K562 (cell line): Measurements from ENCODE around the gene QPRT. TPM values are rescaled to one million over a fixed set of nuclear protein-coding genes. Genes with fewer than 3 reads are reported as not detected.
A peak's percentile ranks its signal among the peaks of the same experiment; 100 is the strongest.

Experiments
- BHLHE40 ChIP-seq: IDR thresholded peaks from 2 replicates; pipeline ENCODE4 v1.6.1; 2011; ENCODE audit warnings: low read length, improper control_type of control experiment
- NFIC ChIP-seq: fragments of 450-650 bp; IDR thresholded peaks from 2 replicates; pipeline ENCODE4 v1.6.1; 2017; ENCODE audit warnings: mild to moderate bottlenecking, inconsistent platforms
- POLR2AphosphoS2 ChIP-seq: IDR thresholded peaks from 2 replicates; pipeline ENCODE4 v1.6.1; 2012; ENCODE audit warnings: low read length, improper control_type of control experiment
- POLR2G ChIP-seq: fragments of 200-400 bp; formaldehyde crosslinking; IDR thresholded peaks from 2 replicates; pipeline ENCODE4 v1.6.1; 2017; ENCODE audit warnings: low read depth, mild to moderate bottlenecking, antibody characterized with exemption, low read length, moderate library complexity
- RB1 ChIP-seq: fragments of 450-650 bp; IDR thresholded peaks from 2 replicates; pipeline ENCODE4 v1.6.1; 2017; ENCODE audit warnings: low read depth, mild to moderate bottlenecking
- UBTF ChIP-seq, 2 experiments: IDR thresholded peaks; 2 replicates each; pipeline ENCODE4 v1.6.1; 2012; ENCODE audit warnings: improper control_type of control experiment in 2 of 2, low read depth in 2 of 2, low read length in 2 of 2, borderline replicate concordance in 1 of 2
- ZNF318 ChIP-seq, 2 experiments: fragments of 450-650 bp; IDR thresholded peaks; 2 replicates each; pipeline ENCODE4 v1.6.1; 2016; ENCODE audit warnings: mild to moderate bottlenecking in 2 of 2, borderline replicate concordance in 1 of 2, low read depth in 1 of 2, moderate library complexity in 1 of 2
- polyA plus RNA-seq, 8 experiments: library from polyadenylated mRNA; depleted of rRNA in 4 of 8; stranded (reverse) in 5 of 8; unstranded in 3 of 8; fragments of >200 nt; fragmentation: Nextera tagmentation in 2 of 8; fragmentation: Illumina TruSeq in 1 of 8; extraction: Ambion mirVana in 2 of 8; extraction: Trizol in 1 of 8; gene quantifications; 2 replicates each; pipeline versions ENCODE4 v1.2.1 to v1.2.3, GENCODE V29; 2011 to 2014; ENCODE audit warnings: inconsistent platforms in 1 of 8, missing spikeins in 1 of 8
- total RNA-seq, 7 experiments: library from RNA; depleted of rRNA in 6 of 7; stranded (reverse); fragments of >200 nt in 6 of 7; fragmentation: Illumina TruSeq in 2 of 7; extraction: Trizol in 2 of 7; gene quantifications; 2 replicates each; pipeline versions ENCODE4 v1.2.1 to v1.2.3, GENCODE V29; 2011 to 2021; ENCODE audit warnings: low replicate concordance in 1 of 7
- TF ChIP-seq, protein P1 (sequence below): sonication (generic); formaldehyde crosslinking; IDR thresholded peaks from 2 replicates; pipeline ENCODE4 v1.9.0; 2022; ENCODE audit warnings: mild to moderate bottlenecking, missing genetic modification reagents
- TF ChIP-seq, protein P2 (sequence below): fragments of 450-650 bp; IDR thresholded peaks from 2 replicates; pipeline ENCODE4 v1.6.1; 2017; ENCODE audit warnings: antibody characterized with exemption, mild to moderate bottlenecking

Gene QPRT
- total and polyA plus RNA-seq, 9 of the 15 experiments (the other 6 are each of a cell fraction or from before 2014, with no cell fraction given) = 7.7 to 112 (median 64.1) TPM

DNA sequence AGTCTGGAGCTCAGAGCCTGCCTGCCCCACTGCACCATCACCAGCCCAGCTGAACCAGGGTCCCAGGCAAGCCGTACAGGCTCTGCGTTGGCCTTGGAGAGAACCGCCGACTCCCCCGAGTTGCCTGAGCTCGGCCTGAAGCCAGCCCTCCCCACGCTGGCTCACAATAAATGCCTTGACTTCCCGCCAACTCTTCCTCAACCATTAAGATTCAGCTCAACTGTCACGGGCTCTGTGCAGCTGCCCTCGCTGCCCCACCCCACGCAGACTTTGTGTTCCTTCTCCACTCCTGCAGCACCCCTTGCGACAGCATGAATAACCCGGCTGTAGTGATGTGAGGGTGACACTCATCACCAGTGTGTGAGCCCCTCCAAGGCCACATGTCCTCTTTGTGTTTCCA, 4.8 kb upstream of the QPRT start (continued):
- no peak for TF ChIP-seq ZNF318 (IDR thresholded peaks at IDR 0.05; ENCODE audit: borderline replicate concordance in 1 of 2, low read depth in 1 of 2)
- peak; percentile 30; the same call in 1 of the 2 replicates for TF ChIP-seq BHLHE40
- peak in 1 of 2 experiments; percentile 51; a peak in 1 of 4 replicates for TF ChIP-seq UBTF (IDR thresholded peaks at IDR 0.05; ENCODE audit: borderline replicate concordance in 1 of 2, low read depth in 2 of 2, low read length in 2 of 2)
- TF ChIP-seq RB1 = 0 out of 2 replicates have a peak, but pooled peaks have one; percentile 21
- TF ChIP-seq, protein P1, sequence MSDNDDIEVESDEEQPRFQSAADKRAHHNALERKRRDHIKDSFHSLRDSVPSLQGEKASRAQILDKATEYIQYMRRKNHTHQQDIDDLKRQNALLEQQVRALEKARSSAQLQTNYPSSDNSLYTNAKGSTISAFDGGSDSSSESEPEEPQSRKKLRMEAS (CRISPR knock-in tag) = 0 out of 2 replicates have a peak, but pooled peaks have one; percentile 12
- no peak for TF ChIP-seq POLR2AphosphoS2
- TF ChIP-seq, protein P2, sequence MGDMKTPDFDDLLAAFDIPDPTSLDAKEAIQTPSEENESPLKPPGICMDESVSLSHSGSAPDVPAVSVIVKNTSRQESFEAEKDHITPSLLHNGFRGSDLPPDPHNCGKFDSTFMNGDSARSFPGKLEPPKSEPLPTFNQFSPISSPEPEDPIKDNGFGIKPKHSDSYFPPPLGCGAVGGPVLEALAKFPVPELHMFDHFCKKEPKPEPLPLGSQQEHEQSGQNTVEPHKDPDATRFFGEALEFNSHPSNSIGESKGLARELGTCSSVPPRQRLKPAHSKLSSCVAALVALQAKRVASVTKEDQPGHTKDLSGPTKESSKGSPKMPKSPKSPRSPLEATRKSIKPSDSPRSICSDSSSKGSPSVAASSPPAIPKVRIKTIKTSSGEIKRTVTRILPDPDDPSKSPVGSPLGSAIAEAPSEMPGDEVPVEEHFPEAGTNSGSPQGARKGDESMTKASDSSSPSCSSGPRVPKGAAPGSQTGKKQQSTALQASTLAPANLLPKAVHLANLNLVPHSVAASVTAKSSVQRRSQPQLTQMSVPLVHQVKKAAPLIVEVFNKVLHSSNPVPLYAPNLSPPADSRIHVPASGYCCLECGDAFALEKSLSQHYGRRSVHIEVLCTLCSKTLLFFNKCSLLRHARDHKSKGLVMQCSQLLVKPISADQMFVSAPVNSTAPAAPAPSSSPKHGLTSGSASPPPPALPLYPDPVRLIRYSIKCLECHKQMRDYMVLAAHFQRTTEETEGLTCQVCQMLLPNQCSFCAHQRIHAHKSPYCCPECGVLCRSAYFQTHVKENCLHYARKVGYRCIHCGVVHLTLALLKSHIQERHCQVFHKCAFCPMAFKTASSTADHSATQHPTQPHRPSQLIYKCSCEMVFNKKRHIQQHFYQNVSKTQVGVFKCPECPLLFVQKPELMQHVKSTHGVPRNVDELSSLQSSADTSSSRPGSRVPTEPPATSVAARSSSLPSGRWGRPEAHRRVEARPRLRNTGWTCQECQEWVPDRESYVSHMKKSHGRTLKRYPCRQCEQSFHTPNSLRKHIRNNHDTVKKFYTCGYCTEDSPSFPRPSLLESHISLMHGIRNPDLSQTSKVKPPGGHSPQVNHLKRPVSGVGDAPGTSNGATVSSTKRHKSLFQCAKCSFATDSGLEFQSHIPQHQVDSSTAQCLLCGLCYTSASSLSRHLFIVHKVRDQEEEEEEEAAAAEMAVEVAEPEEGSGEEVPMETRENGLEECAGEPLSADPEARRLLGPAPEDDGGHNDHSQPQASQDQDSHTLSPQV = 0 out of 2 replicates have a peak, but pooled peaks have one; percentile 26
- peak; percentile 57; the same call in 1 of the 2 replicates for TF ChIP-seq NFIC
- TF ChIP-seq POLR2G = peak; percentile 58
